K562 (cell line): Measurements from ENCODE around the gene ATP6V1F. TPM values are rescaled to one million over a fixed set of nuclear protein-coding genes. Genes with fewer than 3 reads are reported as not detected.

ENCODE experiments used
- ATAC-seq: fragments of 200-7000 bp; cut with Tn5 transposase; 3 replicates; pipeline ENCODE4 v1.9.1; 2020; ENCODE audit warnings: moderate library complexity
- BruUV-seq: library from RNA; stranded (reverse); fragments of 400-500 nt; replicated peaks from 2 replicates; lab custom pipeline; 2021; lab: Mats Ljungman, UMichigan
- CTCF ChIA-PET: fragments of 300-600 bp; formaldehyde crosslinking; extraction: SDS; loops from one replicate; lab custom pipeline; 2021; ENCODE audit warnings: low intra/inter-chr PET ratio; lab: Yijun Ruan, JAX
- POLR2A ChIA-PET: fragments of 300-600, 350-650 bp; sonication (Branson Sonifier 250); formaldehyde crosslinking; extraction: SDS; loops from one replicate; lab custom pipeline; 2021; ENCODE audit warnings: antibody characterized with exemption, inconsistent platforms; lab: Yijun Ruan, JAX
- DNase-seq, 4 experiments: peaks; one replicate each; pipeline versions ENCODE4 v3.0.0 to v3.0.0-alpha.2; 2011 to 2018; ENCODE audit warnings: low spot score in 3 of 4, mixed read lengths in 3 of 4; ENCODE audit errors: extremely low read depth in 1 of 4
- FAIRE-seq: peaks from 2 replicates; lab custom pipeline; 2011; peaks lifted over from hg19 to GRCh38; lab: Jason Lieb, UNC
- H2AFZ ChIP-seq: 2 replicates; pipeline ENCODE4 v1.6.0; 2011; ENCODE audit warnings: low read depth, low read length, control low read depth, inconsistent platforms
- H3K27ac ChIP-seq: fragments of 200-600 bp; 3 replicates; pipeline ENCODE4 v1.8.0; 2011; ENCODE audit warnings: low read depth, mild to moderate bottlenecking, control low read depth, inconsistent platforms, low read length, moderate library complexity, mixed read lengths; ENCODE audit errors: extremely low read depth
- H3K27me3 ChIP-seq, 2 experiments: fragments of 300-600 bp in 1 of 2; 2 replicates in 1 of 2; 3 replicates in 1 of 2; pipeline versions ENCODE4 v1.6.0 to v1.8.0; 2011; ENCODE audit warnings: inconsistent platforms in 2 of 2, low read length in 2 of 2, mild to moderate bottlenecking in 1 of 2, mixed read lengths in 1 of 2, moderate library complexity in 1 of 2; ENCODE audit not compliant: control insufficient read depth in 2 of 2, insufficient read depth in 2 of 2
- H3K36me3 ChIP-seq: fragments of 300-600 bp; 3 replicates; pipeline ENCODE4 v1.8.0; 2011; ENCODE audit warnings: mild to moderate bottlenecking, low read length, inconsistent platforms; ENCODE audit not compliant: control insufficient read depth, insufficient read depth
- H3K4me1 ChIP-seq, 2 experiments: fragments of 200-600 bp in 1 of 2; replicated peaks in 1 of 2; 2 replicates in 1 of 2; 3 replicates in 1 of 2; pipeline versions ENCODE4 v1.5.1 to v1.8.0; 2011; ENCODE audit warnings: inconsistent platforms in 2 of 2, low read length in 2 of 2, mild to moderate bottlenecking in 1 of 2, mixed read lengths in 1 of 2, moderate library complexity in 1 of 2; ENCODE audit not compliant: control insufficient read depth in 2 of 2, insufficient read depth in 2 of 2
- H3K4me2 ChIP-seq: 2 replicates; pipeline ENCODE4 v1.6.1; 2011; ENCODE audit warnings: low read length, control low read depth, inconsistent platforms, mixed read lengths; ENCODE audit not compliant: insufficient read depth
- H3K4me3 ChIP-seq: fragments of 200-600 bp; sonication (generic), shearing (Covaris generic); 2 replicates; pipeline ENCODE4 v1.5.1; 2016; ENCODE audit warnings: control low read depth, inconsistent platforms
- H3K79me2 ChIP-seq: fragments of 200-600 bp; 3 replicates; pipeline ENCODE4 v1.8.0; 2011; ENCODE audit warnings: low read length, inconsistent platforms; ENCODE audit not compliant: control insufficient read depth, insufficient read depth
- H3K9ac ChIP-seq, 2 experiments: 2 replicates each; pipeline versions ENCODE4 v1.6.0 to v1.6.1; 2011; ENCODE audit warnings: low read depth in 2 of 2, low read length in 2 of 2, control low read depth in 1 of 2, inconsistent platforms in 1 of 2, mild to moderate bottlenecking in 1 of 2, mixed read lengths in 1 of 2; ENCODE audit not compliant: insufficient read depth in 1 of 2
- H3K9me1 ChIP-seq: one replicate; pipeline ENCODE4 v1.6.0; 2011; ENCODE audit warnings: inconsistent platforms, mild to moderate bottlenecking, low read length, moderate library complexity; ENCODE audit not compliant: control insufficient read depth, insufficient read depth
- H3K9me3 ChIP-seq: replicated peaks from 2 replicates; pipeline ENCODE4 v1.5.1; 2011; ENCODE audit warnings: low read depth, low read length, inconsistent platforms; ENCODE audit not compliant: control insufficient read depth, insufficient read depth
- H4K20me1 ChIP-seq: replicated peaks from 2 replicates; pipeline ENCODE4 v1.6.1; 2011; ENCODE audit warnings: low read length, inconsistent platforms, mixed read lengths; ENCODE audit not compliant: control insufficient read depth, insufficient read depth
- ADNP ChIP-seq: fragments of 200-800 bp; sonication (Bioruptor generic); IDR thresholded peaks from 2 replicates; pipeline ENCODE4 v1.6.1; 2016; ENCODE audit warnings: missing genetic modification characterization, missing compliant biosample characterization
- BCOR ChIP-seq: fragments of 450-650 bp; IDR thresholded peaks from 2 replicates; pipeline ENCODE4 v1.6.1; 2016
- BHLHE40 ChIP-seq: IDR thresholded peaks from 2 replicates; pipeline ENCODE4 v1.6.1; 2011; ENCODE audit warnings: low read length, improper control_type of control experiment
- CBX1 ChIP-seq: sonication (generic); IDR thresholded peaks from 2 replicates; pipeline ENCODE4 v1.6.1; 2016; ENCODE audit warnings: antibody characterized with exemption, low read depth, mild to moderate bottlenecking
- CBX3 ChIP-seq, 2 experiments: IDR thresholded peaks; 1 replicate in 1 of 2; 2 replicates in 1 of 2; pipeline ENCODE4 v1.6.1; 2012; ENCODE audit warnings: inconsistent platforms in 2 of 2, low read length in 2 of 2, borderline replicate concordance in 1 of 2, control low read depth in 1 of 2
- CHD4 ChIP-seq: fragments of 200-600 bp; sonication (generic); IDR thresholded peaks from 3 replicates; pipeline ENCODE4 v1.6.1; 2012; ENCODE audit warnings: low read depth, mild to moderate bottlenecking, mixed read lengths, low read length, inconsistent platforms; ENCODE audit not compliant: insufficient read depth, insufficient replicate concordance, poor library complexity, severe bottlenecking
- COPS2 ChIP-seq: fragments of 450-650 bp; conservative IDR thresholded peaks from 2 replicates; pipeline ENCODE4 v1.6.1; 2016; ENCODE audit warnings: mild to moderate bottlenecking, moderate library complexity
- FOXJ2 ChIP-seq: fragments of 200-800 bp; sonication (Bioruptor generic); IDR thresholded peaks from 2 replicates; pipeline ENCODE4 v1.6.1; 2016; ENCODE audit warnings: missing genetic modification characterization, missing compliant biosample characterization
- KDM1A ChIP-seq, 2 experiments: fragments of 450-650 bp; IDR thresholded peaks; 2 replicates each; pipeline ENCODE4 v1.6.1; 2016; ENCODE audit warnings: mild to moderate bottlenecking in 2 of 2
- MED1 ChIP-seq: sonication (generic); formaldehyde crosslinking; IDR thresholded peaks from 2 replicates; pipeline ENCODE4 v1.8.1; 2023; ENCODE audit warnings: missing genetic modification reagents, borderline replicate concordance
- NCOA1 ChIP-seq: fragments of 450-650 bp; IDR thresholded peaks from 2 replicates; pipeline ENCODE4 v1.6.1; 2016; ENCODE audit warnings: low read depth
- RCOR1 ChIP-seq, 2 experiments: IDR thresholded peaks; 2 replicates each; pipeline ENCODE4 v1.6.1; 2012; ENCODE audit warnings: low read depth in 2 of 2, low read length in 2 of 2, borderline replicate concordance in 1 of 2, improper control_type of control experiment in 1 of 2
- SMARCA5 ChIP-seq: fragments of 450-650 bp; IDR thresholded peaks from 2 replicates; pipeline ENCODE4 v1.6.1; 2016
- TCF7 ChIP-seq: sonication (generic); IDR thresholded peaks from 2 replicates; pipeline ENCODE4 v1.6.1; 2016; ENCODE audit warnings: antibody characterized with exemption, borderline replicate concordance
- ZBTB33 ChIP-seq: sonication (generic); formaldehyde crosslinking; IDR thresholded peaks from 2 replicates; pipeline ENCODE4 v1.8.1; 2023; ENCODE audit warnings: mild to moderate bottlenecking, missing genetic modification reagents
- ZNF316 ChIP-seq: fragments of 450-650 bp; IDR thresholded peaks from 2 replicates; pipeline ENCODE4 v1.6.1; 2016
- WGBS: fragments of 100-300 bp; shearing (Covaris generic); methylation state at CpG from one replicate; pipeline ENCODE4 v1.1.6; 2016; ENCODE audit warnings: low coverage, mixed read lengths; ENCODE audit not compliant: insufficient coverage; ENCODE audit errors: missing lambda C conversion rate; 5-methylcytosine and 5-hydroxymethylcytosine counted together
- in situ Hi-C: fragments of 300-500 bp; cut with MboI; formaldehyde crosslinking; loops from 4 replicates; pipeline ENCODE4 v1.15.0; 2018; ENCODE audit warnings: inconsistent platforms, mixed read lengths
- intact Hi-C: fragments of 100-400 bp; cut with micrococcal nuclease; formaldehyde crosslinking; loops from 2 replicates; pipeline ENCODE4 v1.14.2; 2022
- polyA plus RNA-seq, 8 experiments: library from polyadenylated mRNA; depleted of rRNA in 4 of 8; stranded (reverse) in 5 of 8; unstranded in 3 of 8; fragments of >200 nt; fragmentation: Nextera tagmentation in 2 of 8; fragmentation: Illumina TruSeq in 1 of 8; extraction: Ambion mirVana in 2 of 8; extraction: Trizol in 1 of 8; gene quantifications; 2 replicates each; pipeline versions ENCODE4 v1.2.1 to v1.2.3, GENCODE V29; 2011 to 2014; ENCODE audit warnings: inconsistent platforms in 1 of 8, missing spikeins in 1 of 8
- total RNA-seq, 7 experiments: library from RNA; depleted of rRNA in 6 of 7; stranded (reverse); fragments of >200 nt in 6 of 7; fragmentation: Illumina TruSeq in 2 of 7; extraction: Trizol in 2 of 7; gene quantifications; 2 replicates each; pipeline versions ENCODE4 v1.2.1 to v1.2.3, GENCODE V29; 2011 to 2021; ENCODE audit warnings: low replicate concordance in 1 of 7
- TF ChIP-seq, protein P1 (sequence below): sonication (generic); formaldehyde crosslinking; IDR thresholded peaks from 2 replicates; pipeline ENCODE4 v1.8.0; 2022; ENCODE audit warnings: mild to moderate bottlenecking, missing genetic modification reagents
- TF ChIP-seq, protein P2 (sequence below), 2 experiments: IDR thresholded peaks; 2 replicates each; pipeline ENCODE4 v1.6.1; 2011; ENCODE audit warnings: borderline replicate concordance in 1 of 2, control low read depth in 1 of 2, low read depth in 1 of 2, low read length in 1 of 2, mild to moderate bottlenecking in 1 of 2, mixed read lengths in 1 of 2, moderate library complexity in 1 of 2; ENCODE audit not compliant: insufficient read depth in 1 of 2, insufficient read length in 1 of 2, poor library complexity in 1 of 2, severe bottlenecking in 1 of 2; ENCODE audit errors: extremely low read depth in 1 of 2

The ATP6V1F gene
- total and polyA plus RNA-seq, 9 of the 15 experiments (the other 6 are each of a cell fraction or from before 2014, with no cell fraction given): 206 to 1,123 (median 542) TPM

DNA sequence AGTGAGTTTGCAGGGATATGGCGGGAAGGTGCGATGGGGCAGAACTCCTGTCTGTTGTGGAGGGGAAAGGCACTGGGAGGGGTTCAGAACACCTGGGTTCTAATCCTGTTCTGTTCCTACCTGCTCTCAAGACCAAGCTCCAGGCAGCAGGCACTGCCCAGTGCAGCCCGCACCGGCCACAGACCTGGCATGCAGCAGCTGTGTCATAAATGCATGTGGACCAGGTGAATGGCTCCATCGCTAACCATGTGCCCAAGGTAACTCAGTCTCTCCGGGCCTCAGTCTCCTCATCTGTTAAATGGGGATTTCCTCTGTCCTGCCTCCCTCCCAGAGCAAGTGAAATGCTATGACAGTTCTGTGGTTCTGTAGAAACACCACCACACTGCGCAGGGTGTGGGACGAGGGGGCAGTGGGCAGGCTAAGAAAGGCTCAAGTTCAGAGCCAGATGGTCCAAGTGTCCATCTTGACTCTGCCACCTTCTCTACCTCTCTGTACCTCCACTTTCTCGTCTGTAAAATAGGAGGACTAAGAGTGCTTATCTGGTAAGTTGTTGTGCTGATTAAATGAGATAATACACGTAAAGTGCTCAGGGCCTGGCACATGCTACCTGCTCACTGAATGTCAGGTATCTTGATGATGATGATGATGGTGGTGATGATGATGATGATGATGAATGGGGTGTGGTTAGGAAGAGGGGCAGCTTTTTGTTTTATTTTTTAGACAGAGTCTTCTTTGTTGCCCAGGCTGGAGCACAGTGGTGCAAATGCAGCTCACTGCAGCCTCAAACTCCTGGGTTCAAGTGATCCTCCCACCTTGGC, 22.9 kb downstream of the ATP6V1F start:
- FAIRE-seq (no peak), DNase-seq (no peak), ATAC-seq (no peak)
- ChIA-PET CTCF (interaction anchor here (0.8 to 1.2 kb wide), 2 partner anchors 325 to 455 kb away, joined by 3 read pairs; no protein-coding TSS in a partner anchor), POLR2A (no interaction called here)
- H3K79me2 ChIP-seq: no peaks in the 10 kb centered on the region
- H3K27ac ChIP-seq: no peak overlapping the region
- no peaks in the 10 kb centered on the region for H3K36me3 ChIP-seq
- no peak overlapping the region for H3K4me3 ChIP-seq
- WGBS: 23% methylated on average over 10 of the region's 10 CpGs
- H3K9me1 ChIP-seq: no peaks in the 10 kb centered on the region
- in situ Hi-C loops (no loop called here), intact Hi-C loops (no loop called here)
- no TSS peak for BruUV-seq
- no peaks in the 10 kb centered on the region for H4K20me1 ChIP-seq
- peaks cover 0 to 46% of the 10 kb centered on the region in 2 experiments; a peak in 3 of 5 replicates for H3K4me1 ChIP-seq
- peaks cover 4% of the 10 kb centered on the region for H3K9me3 ChIP-seq
- H2AFZ ChIP-seq: no peak overlapping the region
- H3K4me2 ChIP-seq: peak overlapping the region; percentile 10; the same call in 1 of the 2 replicates
- peak overlapping the region in 1 of 2 experiments; percentile 32; a peak in 1 of 4 replicates for H3K9ac ChIP-seq
- H3K27me3 ChIP-seq: peaks cover 5 to 25% of the 10 kb centered on the region in 2 experiments
- TF ChIP-seq, protein P1, sequence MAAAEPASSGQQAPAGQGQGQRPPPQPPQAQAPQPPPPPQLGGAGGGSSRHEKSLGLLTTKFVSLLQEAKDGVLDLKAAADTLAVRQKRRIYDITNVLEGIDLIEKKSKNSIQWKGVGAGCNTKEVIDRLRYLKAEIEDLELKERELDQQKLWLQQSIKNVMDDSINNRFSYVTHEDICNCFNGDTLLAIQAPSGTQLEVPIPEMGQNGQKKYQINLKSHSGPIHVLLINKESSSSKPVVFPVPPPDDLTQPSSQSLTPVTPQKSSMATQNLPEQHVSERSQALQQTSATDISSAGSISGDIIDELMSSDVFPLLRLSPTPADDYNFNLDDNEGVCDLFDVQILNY (CRISPR knock-in tag): no peak
- 0 out of 3 replicates have a peak, but pooled peaks of 1 of the 2 experiments have one; percentile 15 for TF ChIP-seq CBX3 (IDR thresholded peaks at IDR 0.05; ENCODE audit: borderline replicate concordance in 1 of 2, low read length in 2 of 2)
- no peak for TF ChIP-seq ZBTB33
- no peak for TF ChIP-seq NCOA1
- no peak for TF ChIP-seq ZNF316
- no peak for TF ChIP-seq TCF7
- TF ChIP-seq SMARCA5: peak; percentile 58; the same call in 1 of the 2 replicates
- peak; percentile 92 for TF ChIP-seq BCOR
- TF ChIP-seq RCOR1 (IDR thresholded peaks at IDR 0.05; ENCODE audit: borderline replicate concordance in 1 of 2, low read depth in 2 of 2, low read length in 2 of 2): peak in 1 of 2 experiments; percentile 15; a peak in 1 of 4 replicates
- no peak for TF ChIP-seq MED1 (CRISPR knock-in tag)
- TF ChIP-seq BHLHE40: peak; percentile 22
- TF ChIP-seq KDM1A (IDR thresholded peaks at IDR 0.05): peak; percentile 74 to 87
- TF ChIP-seq CHD4: peak; percentile 59
- no peak for TF ChIP-seq FOXJ2 (tag)
- peak; percentile 86; the same call in 1 of the 2 replicates for TF ChIP-seq CBX1
- peak; percentile 92 for TF ChIP-seq ADNP (tag)
- TF ChIP-seq COPS2: no peak
- TF ChIP-seq, protein P2, sequence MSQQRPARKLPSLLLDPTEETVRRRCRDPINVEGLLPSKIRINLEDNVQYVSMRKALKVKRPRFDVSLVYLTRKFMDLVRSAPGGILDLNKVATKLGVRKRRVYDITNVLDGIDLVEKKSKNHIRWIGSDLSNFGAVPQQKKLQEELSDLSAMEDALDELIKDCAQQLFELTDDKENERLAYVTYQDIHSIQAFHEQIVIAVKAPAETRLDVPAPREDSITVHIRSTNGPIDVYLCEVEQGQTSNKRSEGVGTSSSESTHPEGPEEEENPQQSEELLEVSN (IDR thresholded peaks at IDR 0.05; ENCODE audit: borderline replicate concordance in 1 of 2, extremely low read depth in 1 of 2, insufficient read depth in 1 of 2, insufficient read length in 1 of 2, low read depth in 1 of 2, low read length in 1 of 2, poor library complexity in 1 of 2, severe bottlenecking in 1 of 2): peak in 1 of 2 experiments; percentile 91
